ENCODE measurements around the gene SGCD.

The SGCD gene

DNA sequence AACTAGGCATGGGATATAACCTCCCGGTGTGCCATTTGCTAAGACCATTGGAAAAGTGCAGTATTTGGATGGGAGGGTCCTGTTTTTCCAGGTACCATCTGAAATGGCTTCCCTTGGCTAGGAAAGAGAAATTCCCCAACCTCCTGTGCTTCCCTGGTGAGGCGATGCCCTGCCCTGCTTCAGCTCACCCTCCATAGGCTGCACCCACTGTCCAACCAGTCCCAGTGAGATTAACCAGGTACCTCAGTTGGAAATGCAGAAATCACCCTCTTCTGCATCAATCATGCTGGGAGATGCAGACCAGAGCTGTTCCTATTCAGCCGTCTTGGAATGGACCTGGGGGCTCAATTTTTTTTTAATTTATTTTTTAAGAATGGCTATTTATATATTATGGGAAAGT, 254.8 kb downstream of the SGCD start:
- no peak overlapping the region for H3K4me3 ChIP-seq (ENCODE audit: low read depth, low read length)
- in situ Hi-C loops (cut with HindIII; ENCODE audit: low sequenced_read_pairs), result no loop called here
- TF ChIP-seq, protein P1, sequence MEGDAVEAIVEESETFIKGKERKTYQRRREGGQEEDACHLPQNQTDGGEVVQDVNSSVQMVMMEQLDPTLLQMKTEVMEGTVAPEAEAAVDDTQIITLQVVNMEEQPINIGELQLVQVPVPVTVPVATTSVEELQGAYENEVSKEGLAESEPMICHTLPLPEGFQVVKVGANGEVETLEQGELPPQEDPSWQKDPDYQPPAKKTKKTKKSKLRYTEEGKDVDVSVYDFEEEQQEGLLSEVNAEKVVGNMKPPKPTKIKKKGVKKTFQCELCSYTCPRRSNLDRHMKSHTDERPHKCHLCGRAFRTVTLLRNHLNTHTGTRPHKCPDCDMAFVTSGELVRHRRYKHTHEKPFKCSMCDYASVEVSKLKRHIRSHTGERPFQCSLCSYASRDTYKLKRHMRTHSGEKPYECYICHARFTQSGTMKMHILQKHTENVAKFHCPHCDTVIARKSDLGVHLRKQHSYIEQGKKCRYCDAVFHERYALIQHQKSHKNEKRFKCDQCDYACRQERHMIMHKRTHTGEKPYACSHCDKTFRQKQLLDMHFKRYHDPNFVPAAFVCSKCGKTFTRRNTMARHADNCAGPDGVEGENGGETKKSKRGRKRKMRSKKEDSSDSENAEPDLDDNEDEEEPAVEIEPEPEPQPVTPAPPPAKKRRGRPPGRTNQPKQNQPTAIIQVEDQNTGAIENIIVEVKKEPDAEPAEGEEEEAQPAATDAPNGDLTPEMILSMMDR (IDR thresholded peaks at IDR 0.05; ENCODE audit: low read depth, low read length), result no peak
- DNase-seq (ENCODE audit: low read depth, low spot score), result no peak

DNA sequence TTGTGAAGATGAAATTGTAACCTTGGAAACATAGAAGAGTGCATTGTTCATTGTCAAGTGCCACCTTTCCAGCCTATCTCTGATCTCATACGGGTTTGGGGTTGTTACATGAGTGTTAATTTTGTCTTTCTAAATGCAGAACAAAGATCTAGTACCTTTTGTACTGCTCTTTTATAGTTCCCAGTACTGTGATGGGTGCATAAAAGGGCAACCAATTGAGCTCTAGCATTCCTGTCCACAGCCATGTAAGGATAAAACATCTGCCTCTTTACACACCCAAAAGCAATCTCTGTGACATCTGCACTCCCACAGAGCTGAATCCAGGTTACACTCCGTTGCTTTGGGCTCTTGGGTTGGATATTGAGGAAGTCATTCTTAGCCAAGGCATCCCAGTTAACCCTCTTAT, 255.2 kb downstream of the SGCD start:
- TF ChIP-seq, protein P1 (IDR thresholded peaks at IDR 0.05; ENCODE audit: low read depth, low read length), result no peak
- in situ Hi-C loops (cut with HindIII; ENCODE audit: low sequenced_read_pairs), result no loop called here

DNA sequence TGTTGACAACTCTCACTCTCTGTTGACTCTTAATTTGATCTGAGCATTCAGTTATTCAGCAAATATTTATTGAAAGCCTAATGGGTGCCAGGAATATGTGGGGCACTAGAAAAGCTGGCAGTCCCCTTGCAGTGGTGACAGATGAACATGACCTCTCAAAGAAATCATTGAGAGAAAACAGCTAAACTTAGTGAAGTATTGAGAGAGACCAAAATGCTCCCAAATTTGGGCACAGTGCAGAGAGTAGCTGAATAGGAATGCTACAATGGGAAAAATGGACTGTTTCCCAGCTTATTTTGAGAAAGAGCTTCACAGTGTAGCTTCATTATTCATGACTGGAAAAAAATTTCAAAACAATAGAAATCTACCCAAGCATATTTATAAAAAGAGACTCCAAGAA, 257.9 kb downstream of the SGCD start:
- in situ Hi-C loops (cut with HindIII; ENCODE audit: low sequenced_read_pairs), result no loop called here
- TF ChIP-seq, protein P1 (IDR thresholded peaks at IDR 0.05; ENCODE audit: low read depth, low read length), result no peak
- DNase-seq (ENCODE audit: low read depth, low spot score), result no peak

More for the DNA sequence above, 255.2 kb downstream of the SGCD start:
- DNase-seq (ENCODE audit: low read depth, low spot score), result no peak
- no peak overlapping the region for H3K4me3 ChIP-seq (ENCODE audit: low read depth, low read length)

DNA sequence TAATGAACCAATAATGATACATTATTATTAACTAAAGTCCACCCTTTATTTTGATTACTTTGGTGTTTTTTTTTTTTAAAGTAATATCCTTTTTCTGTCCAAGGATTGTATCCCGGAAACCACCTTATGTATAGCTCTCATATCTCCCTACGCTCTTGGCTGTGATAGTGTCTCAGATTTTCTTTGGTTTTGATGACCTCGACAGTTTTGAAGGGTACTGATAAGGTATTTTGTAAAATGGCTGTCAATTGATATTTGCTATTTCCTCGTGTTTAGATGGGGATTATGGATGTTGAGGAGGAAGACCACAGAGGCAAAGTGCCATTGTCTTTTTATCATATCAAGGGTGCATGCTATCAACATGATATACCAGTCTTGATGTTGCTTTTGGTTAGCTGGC, 259.0 kb downstream of the SGCD start:
- H3K4me3 ChIP-seq (ENCODE audit: low read depth, low read length), result no peak overlapping the region
- in situ Hi-C loops (cut with HindIII; ENCODE audit: low sequenced_read_pairs), result no loop called here
- TF ChIP-seq, protein P1 (IDR thresholded peaks at IDR 0.05; ENCODE audit: low read depth, low read length), result no peak
- no peak for DNase-seq (ENCODE audit: low read depth, low spot score)

More for the DNA sequence above, 257.9 kb downstream of the SGCD start:
- no peak overlapping the region for H3K4me3 ChIP-seq (ENCODE audit: low read depth, low read length)

DNA sequence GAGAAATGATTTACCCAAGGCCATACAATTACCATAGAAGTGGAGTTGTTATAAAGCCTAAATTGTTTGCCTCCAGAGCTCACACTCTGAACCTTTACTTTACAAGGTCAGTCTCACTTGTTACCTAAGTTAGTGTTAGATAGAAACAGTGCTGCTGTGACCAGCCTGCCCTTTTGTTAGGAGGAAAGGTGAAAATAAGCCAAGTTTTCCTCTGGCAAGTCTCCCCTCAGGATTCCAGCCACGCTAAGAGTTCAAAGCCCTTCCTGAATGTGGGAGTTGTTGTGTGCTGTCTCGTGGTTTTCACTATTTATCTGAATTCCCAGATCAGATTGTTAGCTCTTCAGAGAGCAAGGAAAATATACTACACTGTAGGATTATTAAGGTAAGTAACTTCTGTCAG, 260.0 kb downstream of the SGCD start:
- no peak for DNase-seq (ENCODE audit: low read depth, low spot score)
- TF ChIP-seq, protein P1 (IDR thresholded peaks at IDR 0.05; ENCODE audit: low read depth, low read length), result no peak
- H3K4me3 ChIP-seq (ENCODE audit: low read depth, low read length), result no peak overlapping the region
- in situ Hi-C loops (cut with HindIII; ENCODE audit: low sequenced_read_pairs), result no loop called here

DNA sequence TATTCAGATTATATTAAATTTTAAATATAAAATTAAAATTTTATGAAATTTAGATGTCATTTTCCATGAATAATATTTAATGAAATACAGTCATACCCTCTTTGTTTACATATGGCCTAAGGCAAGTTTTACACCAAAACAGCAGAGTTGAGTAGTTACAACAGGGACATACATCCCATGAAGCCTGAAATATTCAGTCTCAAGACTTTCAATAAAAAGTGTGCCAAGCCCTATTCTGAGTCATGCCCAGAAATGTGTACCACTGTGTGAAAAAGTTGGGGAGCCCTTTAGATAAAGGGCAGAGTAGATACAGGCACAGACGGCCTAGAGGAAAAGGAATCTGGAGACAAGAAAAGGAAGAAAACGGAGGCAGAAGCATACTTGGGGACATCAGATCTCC, 261.3 kb downstream of the SGCD start:
- TF ChIP-seq, protein P1 (IDR thresholded peaks at IDR 0.05; ENCODE audit: low read depth, low read length), result no peak
- in situ Hi-C loops (cut with HindIII; ENCODE audit: low sequenced_read_pairs), result no loop called here
- no peak overlapping the region for H3K4me3 ChIP-seq (ENCODE audit: low read depth, low read length)
- DNase-seq (ENCODE audit: low read depth, low spot score), result no peak

Data from astrocyte of the spinal cord (primary cell).